GM12878 (cell line): ENCODE results near the gene TMC8. TPM values are rescaled to one million over a fixed set of nuclear protein-coding genes. Genes with fewer than 3 reads are reported as not detected.

Experiments
- ASH2L ChIP-seq: fragments of 300-600, 200-600 bp; sonication (generic); IDR thresholded peaks from 2 replicates; pipeline ENCODE4 v1.6.1; 2017; ENCODE audit warnings: low read depth, mild to moderate bottlenecking, borderline replicate concordance
- CBX3 ChIP-seq: fragments of 200-600 bp; sonication (generic); IDR thresholded peaks from 2 replicates; pipeline ENCODE4 v1.6.1; 2016; ENCODE audit warnings: low read depth, borderline replicate concordance
- CHD1 ChIP-seq: IDR thresholded peaks from 2 replicates; pipeline ENCODE4 v1.6.1; 2012; ENCODE audit warnings: low read depth, low read length, improper control_type of control experiment
- GABPA ChIP-seq: IDR thresholded peaks from 2 replicates; pipeline ENCODE4 v1.6.1; 2014; ENCODE audit warnings: antibody characterized with exemption, low read depth, mild to moderate bottlenecking, inconsistent platforms
- HDGF ChIP-seq: fragments of 450-650 bp; IDR thresholded peaks from 2 replicates; pipeline ENCODE4 v1.6.1; 2016; ENCODE audit warnings: antibody characterized with exemption
- KAT2A ChIP-seq: conservative IDR thresholded peaks from 2 replicates; pipeline ENCODE4 v1.6.1; 2011; ENCODE audit warnings: low read depth, low read length; ENCODE audit not compliant: control insufficient read depth
- KLF5 ChIP-seq: fragments of 450-650 bp; IDR thresholded peaks from 2 replicates; pipeline ENCODE4 v1.6.1; 2014; ENCODE audit warnings: mild to moderate bottlenecking; ENCODE audit not compliant: partially characterized antibody
- MTA3 ChIP-seq: IDR thresholded peaks from 2 replicates; pipeline ENCODE4 v1.6.1; 2012; ENCODE audit warnings: low read length, inconsistent platforms, borderline replicate concordance
- NFIC ChIP-seq: IDR thresholded peaks from 2 replicates; pipeline ENCODE4 v1.6.1; 2012; ENCODE audit warnings: low read depth, mild to moderate bottlenecking, inconsistent platforms, low read length, moderate library complexity
- PKNOX1 ChIP-seq: fragments of 450-650 bp; IDR thresholded peaks from 2 replicates; pipeline ENCODE4 v1.6.1; 2016; ENCODE audit warnings: mild to moderate bottlenecking
- POLR2AphosphoS2 ChIP-seq: IDR thresholded peaks from 2 replicates; pipeline ENCODE4 v1.6.1; 2011; ENCODE audit warnings: low read depth, mild to moderate bottlenecking, low read length, improper control_type of control experiment, moderate library complexity
- RELB ChIP-seq: fragments of 450-650 bp; IDR thresholded peaks from 2 replicates; pipeline ENCODE4 v1.6.1; 2017; ENCODE audit warnings: low read depth, mild to moderate bottlenecking, moderate library complexity
- RFX5 ChIP-seq: IDR thresholded peaks from 2 replicates; pipeline ENCODE4 v1.6.1; 2011; ENCODE audit warnings: low read depth, low read length, improper control_type of control experiment
- USF2 ChIP-seq: IDR thresholded peaks from 2 replicates; pipeline ENCODE4 v1.6.1; 2011; ENCODE audit warnings: low read depth, low read length, improper control_type of control experiment, borderline replicate concordance
- ZBTB40 ChIP-seq: fragments of 450-650 bp; IDR thresholded peaks from 2 replicates; pipeline ENCODE4 v1.6.1; 2016; ENCODE audit warnings: mild to moderate bottlenecking, moderate library complexity, borderline replicate concordance
- ZNF687 ChIP-seq: fragments of 450-650 bp; IDR thresholded peaks from 2 replicates; pipeline ENCODE4 v1.6.1; 2017; ENCODE audit warnings: mild to moderate bottlenecking, moderate library complexity
- polyA plus RNA-seq, 11 experiments: library from polyadenylated mRNA; depleted of rRNA in 4 of 11; unstranded in 6 of 11; stranded (reverse) in 5 of 11; fragments of >200 nt; fragmentation: Nextera tagmentation in 4 of 11; fragmentation: Illumina TruSeq in 1 of 11; extraction: Ambion mirVana in 4 of 11; extraction: Trizol in 1 of 11; gene quantifications; 1 replicate in 1 of 11; 2 replicates in 10 of 11; pipeline versions ENCODE4 v1.2.1 to v1.2.3, GENCODE V29; 2011 to 2016; ENCODE audit warnings: inconsistent platforms in 2 of 11, missing spikeins in 2 of 11, low read depth in 1 of 11
- total RNA-seq, 4 experiments: library from RNA; depleted of rRNA in 3 of 4; stranded (reverse); fragments of >200 nt in 3 of 4; fragmentation: Illumina TruSeq in 1 of 4; extraction: Trizol in 1 of 4; gene quantifications; 2 replicates each; pipeline versions ENCODE4 v1.2.1 to v1.2.3, GENCODE V29; 2013 to 2021

TMC8 gene
- total and polyA plus RNA-seq, 10 of the 15 experiments (the other 5 are each of a cell fraction or from before 2014, with no cell fraction given): 2.7 to 128 (median 40.0) TPM

GRCh38 chr17:78128551-78129350, 1.8 kb upstream of the TMC8 start, which contains the start of gene TMC6 (continued):
- no peak; the same call in 1 of the 2 replicates for TF ChIP-seq ZBTB40
- TF ChIP-seq MTA3: no peak
- peak; percentile 74 for TF ChIP-seq POLR2AphosphoS2
- TF ChIP-seq ASH2L: no peak
- no peak for TF ChIP-seq KLF5
- TF ChIP-seq GABPA: no peak
- TF ChIP-seq CBX3: no peak
- peak; percentile 30; the same call in 1 of the 2 replicates for TF ChIP-seq ZNF687
- TF ChIP-seq NFIC: no peak
- no peak for TF ChIP-seq HDGF
- TF ChIP-seq KAT2A: no peak
- TF ChIP-seq USF2: peak; percentile 62
- TF ChIP-seq RFX5: no peak
- TF ChIP-seq CHD1: no peak
- no peak for TF ChIP-seq RELB
- TF ChIP-seq PKNOX1: peak; percentile 14; the same call in 1 of the 2 replicates
